Kidney glomerular epithelial cell (primary cell): Measurements from ENCODE around the gene RXFP3.
"Not testable (repeated sequence)": the region's sequence is repeated elsewhere in the genome, so short reads cannot be mapped to it uniquely, and the experiment has no call there.

ENCODE experiments used
- DNase-seq: peaks from one replicate; lab custom pipeline; 2025; lab: John Stamatoyannopoulos, UW

The RXFP3 gene

GRCh38 chr5:33936004-33936380, 194 bp upstream of the RXFP3 start:
- DNase-seq = peak; percentile 41

- no peak for DNase-seq
These were observed 976 bp downstream of the RXFP3 start for GRCh38 chr5:33937017-33937706.

GRCh38 chr5:33937707-33938506, 1.7 kb downstream of the RXFP3 start:
- DNase-seq = no peak

GRCh38 chr5:33938507-33938796, 2.3 kb downstream of the RXFP3 start:
- no peak for DNase-seq

- no peak for DNase-seq
These were observed 2.7 kb downstream of the RXFP3 start for GRCh38 chr5:33938881-33939280.

GRCh38 chr5:33939556-33940262, 3.5 kb downstream of the RXFP3 start:
- peak; percentile 18 for DNase-seq

GRCh38 chr5:33941090-33941489, 4.9 kb downstream of the RXFP3 start:
- DNase-seq = no peak

GRCh38 chr5:33944543-33945132, 8.5 kb downstream of the RXFP3 start:
- no peak for DNase-seq

- DNase-seq = not testable (repeated sequence)
These were observed 16.0 kb downstream of the RXFP3 start for GRCh38 chr5:33952175-33952574.

- no peak for DNase-seq
These were observed 21.5 kb downstream of the RXFP3 start for GRCh38 chr5:33957577-33958150.

GRCh38 chr5:33958176-33958575, 22.0 kb downstream of the RXFP3 start:
- no peak for DNase-seq

GRCh38 chr5:33964132-33964700, 28.0 kb downstream of the RXFP3 start:
- DNase-seq = no peak

GRCh38 chr5:33966805-33967204, 30.6 kb downstream of the RXFP3 start:
- DNase-seq = no peak

GRCh38 chr5:33968211-33969005, 32.2 kb downstream of the RXFP3 start:
- DNase-seq = no peak

GRCh38 chr5:33969572-33970452, 33.6 kb downstream of the RXFP3 start:
- DNase-seq = peak; percentile 58

- DNase-seq = no peak
These were observed 37.1 kb downstream of the RXFP3 start for GRCh38 chr5:33973271-33973670.

- DNase-seq = no peak
These were observed 39.7 kb downstream of the RXFP3 start for GRCh38 chr5:33975852-33976251.

- DNase-seq = no peak
These were observed 40.1 kb downstream of the RXFP3 start for GRCh38 chr5:33976307-33976706.

- DNase-seq = no peak
These were observed 42.1 kb downstream of the RXFP3 start for GRCh38 chr5:33978306-33978705.

GRCh38 chr5:33980030-33980429, 43.8 kb downstream of the RXFP3 start:
- DNase-seq = no peak
